ENCODE results near the gene BYSL.

Gene BYSL

GRCh38 chr6:41922154-41922553 lies 855 bp downstream of the BYSL start:
- peaks cover 43% of the 10 kb centered on the region for H3K36me3 ChIP-seq (ENCODE audit: low read depth)
- no peak for DNase-seq (ENCODE audit: low spot score)
- peak overlapping the region; percentile 87 for H3K4me3 ChIP-seq (ENCODE audit: severe bottlenecking)
- H3K9me3 ChIP-seq (ENCODE audit: severe bottlenecking): no peaks in the 10 kb centered on the region
- peak overlapping the region; percentile 84 for H3K27ac ChIP-seq (ENCODE audit: poor library complexity, severe bottlenecking)
- peaks cover 19% of the 10 kb centered on the region for H3K4me1 ChIP-seq (ENCODE audit: insufficient read depth, poor library complexity, severe bottlenecking)
- TF ChIP-seq CTCF (IDR thresholded peaks at IDR 0.05; ENCODE audit: poor library complexity, severe bottlenecking): no peak
- H3K27me3 ChIP-seq (ENCODE audit: insufficient read depth, poor library complexity, severe bottlenecking): no peaks in the 10 kb centered on the region
- no peak for ATAC-seq (ENCODE audit: low read depth)

- no peaks in the 10 kb centered on the region for H3K27me3 ChIP-seq (ENCODE audit: insufficient read depth, poor library complexity, severe bottlenecking)
- ATAC-seq (ENCODE audit: low read depth): no peak
- no peak for DNase-seq (ENCODE audit: low spot score)
- H3K9me3 ChIP-seq (ENCODE audit: severe bottlenecking): no peaks in the 10 kb centered on the region
- no peak overlapping the region for H3K4me3 ChIP-seq (ENCODE audit: severe bottlenecking)
- H3K4me1 ChIP-seq (ENCODE audit: insufficient read depth, poor library complexity, severe bottlenecking): peaks cover 6% of the 10 kb centered on the region
- TF ChIP-seq CTCF (IDR thresholded peaks at IDR 0.05; ENCODE audit: poor library complexity, severe bottlenecking): no peak
- H3K36me3 ChIP-seq (ENCODE audit: low read depth): peaks cover 93% of the 10 kb centered on the region
- H3K27ac ChIP-seq (ENCODE audit: poor library complexity, severe bottlenecking): no peak overlapping the region
These were observed 6.0 kb downstream of the BYSL start for GRCh38 chr6:41927253-41927652.

- no peak for ATAC-seq (ENCODE audit: low read depth)
- H3K9me3 ChIP-seq (ENCODE audit: severe bottlenecking): no peaks in the 10 kb centered on the region
- no peak overlapping the region for H3K4me3 ChIP-seq (ENCODE audit: severe bottlenecking)
- H3K36me3 ChIP-seq (ENCODE audit: low read depth): peaks cover 95% of the 10 kb centered on the region
- H3K4me1 ChIP-seq (ENCODE audit: insufficient read depth, poor library complexity, severe bottlenecking): no peaks in the 10 kb centered on the region
- TF ChIP-seq CTCF (IDR thresholded peaks at IDR 0.05; ENCODE audit: poor library complexity, severe bottlenecking): no peak
- no peaks in the 10 kb centered on the region for H3K27me3 ChIP-seq (ENCODE audit: insufficient read depth, poor library complexity, severe bottlenecking)
- no peak for DNase-seq (ENCODE audit: low spot score)
- H3K27ac ChIP-seq (ENCODE audit: poor library complexity, severe bottlenecking): no peak overlapping the region
These were observed 8.6 kb downstream of the BYSL start for GRCh38 chr6:41929924-41930323.

GRCh38 chr6:41931792-41932191 lies 10.5 kb downstream of the BYSL start:
- Histone ChIP-seq H3K4me1 (ENCODE audit: insufficient read depth, poor library complexity, severe bottlenecking) (no peaks in the 10 kb centered on the region), H3K27me3 (ENCODE audit: insufficient read depth, poor library complexity, severe bottlenecking) (no peaks in the 10 kb centered on the region), H3K4me3 (ENCODE audit: severe bottlenecking) (no peak overlapping the region), H3K9me3 (ENCODE audit: severe bottlenecking) (no peaks in the 10 kb centered on the region), H3K36me3 (ENCODE audit: low read depth) (peaks cover 96% of the 10 kb centered on the region), H3K27ac (ENCODE audit: poor library complexity, severe bottlenecking) (no peak overlapping the region)
- TF ChIP-seq CTCF (IDR thresholded peaks at IDR 0.05; ENCODE audit: poor library complexity, severe bottlenecking): no peak
- DNase-seq (ENCODE audit: low spot score): no peak
- no peak for ATAC-seq (ENCODE audit: low read depth)

- no peaks in the 10 kb centered on the region for H3K27me3 ChIP-seq (ENCODE audit: insufficient read depth, poor library complexity, severe bottlenecking)
- H3K4me3 ChIP-seq (ENCODE audit: severe bottlenecking): no peak overlapping the region
- no peak for TF ChIP-seq CTCF (IDR thresholded peaks at IDR 0.05; ENCODE audit: poor library complexity, severe bottlenecking)
- peaks cover 96% of the 10 kb centered on the region for H3K36me3 ChIP-seq (ENCODE audit: low read depth)
- no peak for ATAC-seq (ENCODE audit: low read depth)
- no peak overlapping the region for H3K27ac ChIP-seq (ENCODE audit: poor library complexity, severe bottlenecking)
- H3K9me3 ChIP-seq (ENCODE audit: severe bottlenecking): no peaks in the 10 kb centered on the region
- DNase-seq (ENCODE audit: low spot score): no peak
- H3K4me1 ChIP-seq (ENCODE audit: insufficient read depth, poor library complexity, severe bottlenecking): no peaks in the 10 kb centered on the region
These were observed 11.1 kb downstream of the BYSL start for GRCh38 chr6:41932378-41932777.

Data from RWPE2 (cell line).